HS-5 (cell line): ENCODE measurements around the gene CASKIN1.
"Not testable (repeated sequence)": the region's sequence is repeated elsewhere in the genome, so short reads cannot be mapped to it uniquely, and the experiment has no call there.

Experiments used
- DNase-seq: peaks from one replicate; pipeline ENCODE4 v3.0.0-alpha.2; 2012; ENCODE audit warnings: low read depth

The CASKIN1 gene

DNA sequence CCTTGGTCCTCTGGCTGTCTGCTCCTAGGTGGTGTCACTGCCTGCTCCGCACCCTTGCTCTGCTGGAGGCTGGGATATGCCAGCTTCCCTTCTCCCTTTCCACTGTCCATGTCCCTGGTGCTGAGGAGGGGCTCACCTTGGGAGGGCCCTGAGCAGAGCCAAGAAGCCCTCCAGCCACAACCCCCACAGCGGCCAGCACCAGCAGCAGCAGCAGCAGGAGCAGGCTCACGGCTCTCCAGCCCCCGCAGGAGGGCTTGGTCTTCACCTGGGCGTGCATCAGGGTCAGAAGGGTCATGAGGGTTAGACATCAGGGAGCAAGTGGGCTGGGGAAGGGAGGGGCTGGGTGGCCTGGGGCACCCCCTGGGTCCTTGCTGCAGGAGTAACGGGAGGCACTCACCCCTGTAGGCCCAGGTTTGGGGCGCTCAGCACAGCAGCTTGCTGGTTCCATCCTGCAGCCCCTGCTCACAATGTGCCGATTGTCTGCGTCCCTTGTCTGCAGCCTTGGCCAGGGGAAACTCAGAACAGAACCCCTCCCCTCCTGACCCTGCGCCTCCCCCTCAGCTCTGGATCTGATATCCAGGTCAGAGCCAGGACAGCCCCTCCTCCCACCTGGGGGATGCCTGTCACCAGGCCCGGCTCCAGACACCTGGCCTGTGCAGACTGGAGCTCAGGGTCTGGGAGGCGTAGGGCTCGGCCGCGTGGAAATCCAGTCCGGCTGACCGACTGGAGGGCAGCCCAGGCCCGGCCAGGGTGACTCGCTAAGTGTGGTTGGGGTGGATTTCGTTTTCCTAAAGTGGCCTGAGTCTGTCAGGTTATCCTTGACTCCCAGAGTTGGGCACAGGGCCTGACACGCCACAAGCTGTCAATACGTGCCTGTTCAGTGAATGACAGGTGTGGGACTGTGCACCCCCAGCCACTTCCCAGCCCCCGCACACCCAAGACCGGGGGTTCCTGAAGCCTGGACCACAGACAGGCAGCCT, 14.3 kb upstream of the CASKIN1 start, which contains the start of gene BRICD5:
Gene BRICD5, minus strand, starts transcription at position 478 of the 980 bp plus-strand sequence. Its CDS starts 30 bp downstream, at position 448.
- no peak for DNase-seq

DNA sequence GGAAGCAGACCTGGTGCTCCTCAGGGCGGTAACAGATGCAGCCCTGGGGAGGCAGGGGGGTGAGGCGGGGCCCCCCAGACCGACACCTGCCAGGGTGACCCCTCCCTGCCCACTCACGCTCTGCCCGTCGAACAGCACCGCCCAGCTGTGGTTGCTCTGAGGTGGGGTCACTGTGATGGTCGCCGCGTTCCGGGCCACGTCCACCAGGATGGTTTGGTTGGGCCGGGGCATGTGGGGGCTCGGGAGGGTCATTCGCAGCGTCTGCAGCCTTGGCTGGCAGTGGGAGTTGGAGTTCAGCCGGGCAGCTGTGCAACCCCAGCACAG, 13.6 kb upstream of the CASKIN1 start:
- no peak for DNase-seq

DNA sequence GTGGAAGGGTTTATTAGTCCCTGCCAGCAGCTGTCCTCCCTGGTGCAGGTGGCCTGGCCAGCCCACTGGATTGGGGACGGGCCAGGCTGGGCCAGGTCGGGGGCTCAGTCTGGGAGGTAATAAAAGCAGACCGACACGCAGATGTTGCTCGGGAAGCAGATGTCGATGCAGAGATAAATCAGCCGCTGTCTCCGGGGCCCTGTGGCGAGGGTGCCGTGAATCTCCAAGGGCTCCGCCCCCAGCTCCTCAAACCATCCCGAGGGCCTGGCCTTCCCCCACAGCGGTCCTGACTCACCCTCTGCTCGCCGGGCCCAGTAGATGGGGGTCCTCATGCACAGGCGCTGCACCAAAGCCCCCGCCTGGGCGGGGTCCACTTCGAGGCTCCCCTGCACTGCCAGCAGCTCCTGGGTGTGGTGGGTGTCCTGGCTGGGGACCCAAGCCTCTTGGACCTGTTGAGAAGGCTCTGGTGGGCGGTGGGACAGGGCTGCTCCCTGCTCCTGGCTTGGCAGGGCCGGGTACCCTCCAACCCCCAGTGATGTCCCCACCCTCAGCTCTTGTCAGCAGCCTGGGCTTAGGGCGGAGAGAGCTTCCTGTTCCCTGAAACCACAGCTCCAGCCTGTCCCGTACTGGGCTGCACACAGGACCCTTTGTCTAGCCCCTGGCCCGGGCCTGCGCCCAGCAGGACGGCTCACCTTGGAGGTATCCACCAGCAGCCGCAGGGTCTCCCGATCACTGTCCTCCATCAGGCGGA, 13.0 kb upstream of the CASKIN1 start:
- DNase-seq, result no peak

DNA sequence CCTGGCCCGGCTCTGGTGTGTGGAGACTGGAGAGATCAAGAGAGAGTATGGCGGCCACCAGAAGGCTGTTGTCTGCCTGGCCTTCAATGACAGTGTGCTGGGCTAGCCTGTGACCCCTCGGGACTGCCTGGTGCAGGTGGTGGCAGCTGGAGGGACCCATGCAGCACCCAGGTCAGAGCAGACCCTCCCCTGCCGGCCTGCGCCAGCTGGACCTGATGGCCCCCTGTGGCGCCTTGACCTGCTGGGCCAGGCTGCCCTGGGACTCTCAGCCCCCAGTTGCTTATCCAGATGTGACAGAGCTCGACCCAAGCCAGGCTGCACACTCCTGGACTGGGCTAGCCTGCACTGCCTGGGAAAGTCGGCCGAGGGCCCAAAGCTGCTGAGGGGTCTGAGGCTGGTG, 12.4 kb upstream of the CASKIN1 start:
- no peak for DNase-seq

DNA sequence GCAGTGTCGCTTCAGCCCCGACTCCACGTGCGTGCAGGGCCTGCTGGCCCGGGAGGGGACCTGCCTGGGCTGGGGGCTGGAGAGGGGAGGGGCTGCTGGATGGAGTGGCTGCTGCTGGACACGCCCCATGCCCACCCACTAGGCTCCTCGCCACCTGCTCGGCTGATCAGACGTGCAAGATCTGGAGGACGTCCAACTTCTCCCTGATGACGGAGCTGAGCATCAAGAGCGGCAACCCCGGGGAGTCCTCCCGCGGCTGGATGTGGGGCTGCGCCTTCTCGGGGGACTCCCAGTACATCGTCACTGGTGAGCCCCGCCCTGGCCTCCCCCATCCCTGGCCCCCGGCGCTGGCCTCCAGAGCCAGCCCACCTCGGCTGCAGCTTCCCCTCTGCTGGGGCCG, 11.9 kb upstream of the CASKIN1 start:
- no peak for DNase-seq

DNA sequence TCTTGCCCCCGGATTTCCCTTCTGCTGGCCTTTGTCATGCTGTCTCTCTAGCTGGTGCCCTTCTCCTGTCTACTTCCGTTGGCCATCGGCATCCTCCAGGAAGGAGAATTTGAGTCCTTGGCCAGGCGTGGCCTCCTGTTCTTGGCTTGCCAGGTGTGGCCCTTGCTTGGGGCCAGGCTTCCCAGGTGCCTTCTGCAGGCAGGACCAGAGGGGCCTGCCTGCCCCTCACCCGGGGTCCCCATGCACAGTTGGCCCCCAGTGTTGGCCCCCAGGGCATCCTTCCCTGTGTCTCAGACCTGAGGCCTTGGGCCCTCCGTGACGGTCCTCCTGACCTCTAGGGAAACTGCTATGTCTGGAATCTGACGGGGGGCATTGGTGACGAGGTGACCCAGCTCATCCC, 11.5 kb upstream of the CASKIN1 start:
- no peak for DNase-seq

DNA sequence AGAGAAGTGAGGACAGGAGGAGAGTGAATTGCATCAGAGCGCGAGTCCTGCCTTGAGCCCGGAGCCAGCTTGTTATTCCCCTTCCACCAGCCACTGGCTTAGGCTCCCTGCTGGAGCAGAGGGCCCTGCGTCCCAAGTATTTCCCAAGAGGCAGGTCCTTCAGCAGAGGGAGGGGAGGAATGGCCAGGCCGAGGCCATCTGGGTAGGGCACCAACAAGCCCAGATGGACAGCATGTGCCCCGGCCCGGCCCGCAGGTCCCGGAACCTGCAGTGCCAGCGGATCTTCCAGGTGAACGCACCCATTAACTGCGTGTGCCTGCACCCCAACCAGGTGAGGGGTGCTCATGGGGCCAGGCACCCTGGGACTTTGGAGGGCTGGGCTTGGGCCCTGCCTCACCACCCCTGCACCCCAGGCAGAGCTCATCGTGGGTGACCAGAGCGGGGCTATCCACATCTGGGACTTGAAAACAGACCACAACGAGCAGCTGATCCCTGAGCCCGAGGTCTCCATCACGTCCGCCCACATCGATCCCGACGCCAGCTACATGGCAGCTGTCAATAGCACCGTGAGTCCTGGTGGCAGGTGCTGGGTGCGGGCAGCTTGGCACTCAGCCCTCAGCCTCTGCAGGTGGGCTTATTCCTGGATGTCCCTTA, 10.5 kb upstream of the CASKIN1 start:
- DNase-seq, result no peak

DNA sequence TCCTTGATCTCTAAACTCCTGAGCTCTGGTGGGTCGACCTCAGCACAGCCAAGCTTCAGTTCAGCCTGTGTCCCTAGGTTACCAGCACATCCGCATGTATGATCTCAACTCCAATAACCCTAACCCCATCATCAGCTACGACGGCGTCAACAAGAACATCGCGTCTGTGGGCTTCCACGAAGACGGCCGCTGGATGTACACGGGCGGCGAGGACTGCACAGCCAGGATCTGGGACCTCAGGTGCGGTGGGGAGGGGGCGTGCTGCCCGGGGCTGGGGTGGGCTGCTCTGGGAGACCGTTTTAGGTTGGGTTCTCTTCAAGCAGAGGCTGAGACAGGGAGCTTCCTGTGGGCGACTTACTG, 10.0 kb upstream of the CASKIN1 start:
- no peak for DNase-seq

DNA sequence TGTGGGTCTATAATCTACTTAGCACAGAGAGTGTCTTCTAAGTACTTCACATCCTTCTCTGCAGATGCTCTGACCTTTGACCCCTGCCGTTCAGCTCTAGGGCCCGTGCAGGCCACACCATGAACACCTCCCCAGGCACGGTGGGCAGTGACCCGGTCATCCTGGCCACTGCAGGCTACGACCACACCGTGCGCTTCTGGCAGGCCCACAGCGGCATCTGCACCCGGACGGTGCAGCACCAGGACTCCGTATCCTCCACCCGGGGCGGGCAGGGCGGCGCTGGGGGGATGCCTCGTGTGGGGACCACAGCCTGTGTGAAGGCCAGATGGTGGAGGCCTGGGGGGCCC, 9.5 kb upstream of the CASKIN1 start:
- DNase-seq, result no peak

DNA sequence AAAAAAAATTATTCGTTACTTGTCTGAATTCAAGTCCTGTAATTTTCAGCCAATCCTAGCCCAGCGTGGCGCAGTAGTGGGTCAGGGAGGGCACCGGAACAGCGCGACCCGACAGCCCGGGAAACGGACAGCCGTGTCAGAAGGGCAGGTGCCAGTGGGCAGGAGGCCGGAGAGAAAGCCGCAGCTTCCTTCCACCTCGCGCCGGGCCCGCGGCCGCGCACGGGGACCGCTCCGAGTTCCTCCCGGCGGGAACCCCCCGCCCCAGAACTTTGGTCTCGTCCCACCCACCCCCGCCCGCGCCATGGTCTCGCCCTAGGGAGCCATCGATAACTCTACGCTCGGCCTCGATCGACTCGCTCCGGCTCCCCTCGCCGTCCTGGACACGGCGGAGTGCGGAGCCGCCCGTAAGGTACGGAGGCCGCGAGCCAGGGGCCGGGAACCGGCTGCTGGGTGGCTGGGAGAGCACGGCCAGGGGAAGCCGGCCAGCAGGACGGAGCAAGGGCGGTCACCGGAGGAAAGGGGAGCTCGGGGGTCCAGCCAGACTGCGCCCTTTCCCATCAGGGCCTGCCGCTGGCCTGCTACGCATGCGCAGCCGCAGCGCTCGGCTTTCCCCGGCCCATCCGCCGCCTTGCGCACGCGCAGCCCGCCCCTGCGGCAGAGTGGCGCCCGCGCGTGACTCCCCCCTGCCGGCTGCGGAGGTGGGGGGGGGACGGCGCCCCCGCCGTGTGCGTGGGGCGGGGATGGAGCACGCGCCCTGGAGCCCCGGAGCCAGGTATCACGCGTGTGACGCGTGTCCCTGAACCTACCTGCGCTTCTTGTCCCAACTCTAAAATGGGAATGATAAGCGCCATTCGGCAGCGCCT, 8.9 kb upstream of the CASKIN1 start, which contains the start of gene MLST8:
Gene MLST8, plus strand, starts transcription at position 351 of the 863 bp plus-strand sequence. CDS start 632 bp downstream, outside the sequence.
- peak; percentile 69 for DNase-seq

DNA sequence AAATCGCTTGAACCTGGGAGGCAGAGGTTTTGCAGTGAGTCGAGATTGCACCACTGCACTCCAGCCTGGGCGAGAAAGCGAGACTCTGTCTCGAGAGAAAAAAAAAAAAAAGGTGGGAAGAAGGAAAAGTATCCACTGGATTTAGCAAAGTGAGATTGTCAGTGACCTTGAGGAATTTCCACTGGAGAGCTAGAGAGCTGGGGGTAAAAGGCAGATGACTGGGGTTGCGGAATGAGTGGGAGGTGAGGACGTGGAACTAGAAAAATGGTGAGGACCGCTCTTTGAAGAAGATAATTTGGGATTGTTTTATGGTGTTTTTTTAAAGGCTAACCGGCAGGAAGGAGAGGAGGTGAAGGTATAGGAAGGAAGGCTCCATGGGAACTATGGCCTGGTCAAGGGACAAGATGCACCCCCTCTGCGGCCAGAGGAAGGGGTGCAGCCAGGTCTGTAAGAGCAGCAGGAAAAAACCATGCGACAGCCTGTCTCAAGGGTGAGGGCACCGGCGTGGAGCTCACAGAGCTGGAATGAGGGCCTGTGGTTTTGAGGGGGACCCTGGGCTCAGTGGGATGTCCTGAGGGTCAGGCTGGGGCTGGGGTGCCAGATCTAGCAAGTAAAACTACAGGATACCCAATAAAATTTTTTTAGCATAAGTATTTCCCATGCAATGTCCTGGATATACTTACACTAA, 8.2 kb upstream of the CASKIN1 start:
- no peak for DNase-seq

DNA sequence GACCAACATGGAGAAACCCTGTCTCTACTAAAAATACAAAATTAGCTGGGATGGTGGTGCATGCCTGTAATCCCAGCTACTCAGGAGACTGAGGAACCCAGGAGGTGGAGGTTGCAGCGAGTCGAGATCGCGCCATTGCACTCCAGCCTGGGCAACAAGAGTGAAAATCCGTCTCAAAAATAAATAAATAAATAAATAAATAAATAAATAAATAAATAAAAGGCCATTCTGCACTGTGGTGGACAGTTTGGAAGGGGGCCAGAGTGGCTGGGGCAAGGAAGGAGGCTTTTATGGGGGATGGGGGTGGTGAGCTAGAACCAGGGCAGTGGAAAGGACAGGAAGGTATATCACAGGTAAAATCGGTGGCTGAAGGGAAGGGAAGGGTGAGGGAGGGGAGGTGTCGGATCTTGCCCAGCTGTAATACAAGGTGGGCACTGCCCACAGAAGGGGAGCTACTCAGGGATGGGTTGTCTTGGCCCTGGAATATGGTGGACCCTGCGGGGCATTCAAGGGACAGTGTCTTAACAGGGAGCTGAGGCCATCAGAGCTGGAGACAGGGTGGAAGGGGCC, 6.8 kb upstream of the CASKIN1 start:
- not testable (repeated sequence) for DNase-seq

DNA sequence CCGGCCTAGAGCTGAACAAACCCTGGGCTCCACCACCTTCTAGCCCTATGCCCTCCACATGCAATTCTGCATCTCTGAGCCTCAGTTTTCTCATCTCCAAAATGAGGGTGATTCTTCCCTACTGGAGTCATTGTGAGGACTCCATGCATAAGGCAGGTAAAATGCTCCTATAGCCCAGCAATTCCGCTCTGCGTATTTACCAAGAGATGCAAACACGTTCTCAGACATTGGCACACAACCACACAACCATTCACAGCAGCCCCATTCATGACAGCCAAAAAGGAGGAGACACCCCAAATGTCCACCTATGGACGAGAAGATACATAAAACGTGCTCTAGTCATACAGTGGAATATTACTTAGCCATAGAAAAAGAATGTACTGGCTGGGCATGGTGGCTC, 3.9 kb upstream of the CASKIN1 start:
- DNase-seq, result no peak

DNA sequence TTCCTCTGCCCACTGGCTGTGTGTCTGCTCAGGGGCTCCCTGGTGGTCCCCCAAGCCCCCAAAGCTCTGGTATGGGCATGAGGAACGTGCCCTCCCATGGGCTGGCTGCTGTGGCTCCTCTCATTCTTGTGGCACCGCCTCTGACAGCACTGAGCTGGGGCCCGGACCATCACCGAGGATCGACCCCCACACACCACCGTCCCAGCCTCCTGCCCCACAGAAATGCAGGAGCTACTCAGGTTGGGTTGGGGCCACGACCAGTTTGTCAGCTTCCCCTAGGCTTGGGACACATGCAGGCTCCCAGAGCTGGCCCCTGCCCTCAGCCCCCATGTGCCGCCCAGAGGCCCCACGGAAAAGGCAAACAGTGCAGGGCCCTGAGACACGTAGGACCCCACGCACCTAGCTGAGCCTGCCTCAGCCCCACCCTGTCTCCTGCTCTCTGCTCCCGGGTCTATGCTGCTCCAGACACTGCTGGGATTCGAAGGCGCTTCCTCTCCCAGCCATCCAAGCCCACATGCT, 3.3 kb upstream of the CASKIN1 start:
- DNase-seq, result no peak

DNA sequence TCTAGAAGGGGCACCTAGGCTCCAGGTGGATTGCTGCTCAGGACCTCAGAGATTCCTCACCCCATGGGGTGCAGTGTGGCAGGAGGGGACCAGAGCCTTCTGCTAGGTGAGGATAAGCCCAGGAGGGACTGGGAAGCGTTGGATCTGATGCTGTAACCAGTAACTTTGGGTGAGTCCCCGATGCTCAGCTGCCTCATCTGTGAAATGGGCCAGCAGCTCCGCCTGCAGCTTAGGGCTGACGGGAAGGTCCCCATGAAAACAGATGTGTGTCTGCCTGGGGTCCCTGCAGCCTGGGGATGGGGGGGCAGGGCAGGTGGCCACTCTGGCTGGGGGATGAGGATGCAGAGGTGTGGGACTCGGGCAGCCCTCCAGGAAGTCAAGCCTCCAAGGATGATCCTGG, 2.7 kb upstream of the CASKIN1 start:
- no peak for DNase-seq

DNA sequence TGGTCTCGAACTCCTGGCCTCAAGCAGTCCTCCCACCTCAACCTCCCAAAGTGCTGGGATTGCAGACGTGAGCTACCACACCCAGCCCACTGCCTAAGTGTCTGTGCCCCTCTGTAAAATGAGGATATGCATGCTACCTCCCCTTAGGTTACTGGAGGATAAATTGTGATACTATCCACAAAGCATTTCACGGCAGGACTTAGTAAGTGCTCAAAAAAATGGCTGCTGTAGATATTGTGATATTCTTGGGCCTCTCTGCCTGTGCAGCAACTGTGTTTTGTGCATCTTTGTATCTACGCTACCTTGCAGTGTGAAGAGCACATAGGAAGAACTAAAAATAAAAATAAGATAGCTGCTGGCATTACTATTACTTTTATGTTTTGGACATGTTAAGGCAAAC, 1.9 kb upstream of the CASKIN1 start:
- DNase-seq, result no peak

DNA sequence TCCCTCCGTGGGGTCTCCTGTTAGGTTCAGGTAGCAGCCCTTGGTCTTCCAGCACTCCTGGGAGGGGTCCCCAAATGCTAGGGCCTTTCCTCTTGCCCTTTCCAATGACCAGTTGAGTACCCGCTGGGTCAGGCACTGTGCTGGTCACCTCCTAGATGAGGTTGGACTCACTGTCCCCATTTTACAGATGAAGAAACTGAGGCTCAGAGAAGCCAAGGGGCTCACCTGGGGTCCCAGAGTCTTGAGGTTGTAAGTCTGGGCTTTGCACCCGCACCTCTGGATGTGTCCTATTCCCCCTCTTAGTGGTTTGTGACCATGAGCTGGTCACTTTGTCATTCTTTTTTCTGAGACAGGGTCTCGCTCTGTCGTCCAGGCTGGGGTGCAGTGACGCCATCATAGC, 1.4 kb upstream of the CASKIN1 start:
- DNase-seq, result no peak

DNA sequence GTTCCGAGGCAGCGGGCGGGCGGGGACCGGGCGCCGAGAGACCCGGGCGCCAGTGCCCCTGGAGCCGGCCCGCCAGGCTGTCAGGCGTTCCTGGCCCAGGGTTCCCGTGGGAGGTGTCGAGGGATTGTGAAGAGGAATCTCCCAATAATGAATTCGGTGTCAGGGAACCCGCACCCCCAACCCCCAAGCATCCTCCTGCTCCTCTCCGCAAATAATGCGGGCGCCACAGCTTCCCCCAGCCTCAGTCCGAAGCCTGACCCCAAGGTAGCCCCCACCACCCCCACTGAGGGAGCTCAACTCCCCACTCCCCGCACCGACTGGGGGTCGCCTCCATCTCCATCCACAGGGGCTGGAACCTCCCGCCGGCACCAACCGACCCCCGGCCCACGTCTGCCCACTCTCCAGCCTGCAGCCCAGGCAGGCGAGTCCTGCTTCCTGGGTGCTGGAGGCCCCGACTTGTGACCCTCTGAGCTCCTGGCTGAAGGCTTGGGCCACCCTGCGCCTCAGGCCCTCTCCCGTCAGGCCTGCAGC, 641 bp upstream of the CASKIN1 start:
- DNase-seq, result no peak

DNA sequence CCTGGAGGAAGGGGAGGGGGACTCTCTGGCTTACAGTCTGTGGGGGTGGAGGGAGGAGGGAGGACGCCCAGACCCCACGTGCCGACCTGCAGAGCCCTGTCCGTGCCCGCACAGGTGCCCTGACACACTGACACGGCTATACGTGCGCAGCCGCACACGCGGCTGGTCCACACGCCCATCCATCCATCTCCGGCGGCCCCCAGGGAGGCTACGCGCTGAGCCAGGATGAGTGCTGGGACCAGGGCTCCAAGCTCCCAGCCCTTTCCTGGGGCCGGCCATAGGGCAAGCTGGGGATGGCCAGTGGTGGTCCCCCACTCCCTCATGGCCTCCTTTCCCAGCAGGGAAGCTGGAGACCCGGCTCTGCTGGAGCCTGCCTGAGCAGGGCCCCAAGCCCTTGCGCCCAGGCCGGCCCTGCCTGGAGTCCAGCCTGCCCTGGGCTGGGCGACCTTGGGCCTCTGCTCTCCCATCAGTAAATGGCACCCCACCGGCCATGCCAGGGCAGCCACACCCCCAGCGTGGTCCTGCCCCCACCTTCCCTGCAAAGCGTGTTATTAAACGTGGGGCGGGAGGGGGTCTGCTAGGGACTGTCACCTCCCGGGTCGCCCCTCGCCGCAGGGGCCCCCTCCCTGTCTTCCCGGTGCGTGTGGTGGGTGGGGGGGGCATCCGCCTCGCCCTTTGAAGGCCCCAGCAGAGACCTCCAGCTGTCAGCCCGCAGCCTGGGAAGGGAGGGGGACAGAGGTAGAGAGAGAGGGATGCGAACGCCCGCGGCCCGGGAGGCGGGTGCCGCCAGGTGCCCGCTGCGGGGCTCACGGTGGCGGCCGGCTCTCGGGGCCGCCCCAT, 863 bp downstream of the CASKIN1 start:
- DNase-seq, result no peak
